Mucosa of stomach (tissue), 1 donor: ENCODE data around the gene MED28.
"Not testable (repeated sequence)": the region's sequence is repeated elsewhere in the genome, so short reads cannot be mapped to it uniquely, and the experiment has no call there.

Experiments used
- H3K27me3 ChIP-seq: one replicate; pipeline ENCODE4 v1.7.0; 2013; ENCODE audit warnings: mild to moderate bottlenecking, low read length; ENCODE audit not compliant: control insufficient read depth, insufficient read depth
- H3K36me3 ChIP-seq: one replicate; pipeline ENCODE4 v1.7.0; 2013; ENCODE audit warnings: low read length; ENCODE audit not compliant: control insufficient read depth, insufficient read depth
- H3K4me1 ChIP-seq: one replicate; pipeline ENCODE4 v1.7.0; 2013; ENCODE audit warnings: mild to moderate bottlenecking, low read length; ENCODE audit not compliant: control insufficient read depth, insufficient read depth
- H3K4me3 ChIP-seq: one replicate; pipeline ENCODE4 v1.7.0; 2013; ENCODE audit warnings: low read length
- H3K9ac ChIP-seq: one replicate; pipeline ENCODE4 v1.7.0; 2013; ENCODE audit warnings: mild to moderate bottlenecking, low read length, moderate library complexity
- H3K9me3 ChIP-seq: one replicate; pipeline ENCODE4 v1.7.0; 2013; ENCODE audit warnings: mild to moderate bottlenecking, low read length, moderate library complexity; ENCODE audit not compliant: control insufficient read depth
- donor health status: Pancreatic carcinoma.

The MED28 gene

GRCh38 chr4:17650406-17650805, 36.0 kb downstream of the MED28 start:
- no peak overlapping the region for H3K9ac ChIP-seq
- no peaks in the 10 kb centered on the region for H3K9me3 ChIP-seq
- H3K36me3 ChIP-seq = no peaks in the 10 kb centered on the region
- H3K27me3 ChIP-seq = no peaks in the 10 kb centered on the region
- no peaks in the 10 kb centered on the region for H3K4me1 ChIP-seq
- no peak overlapping the region for H3K4me3 ChIP-seq

GRCh38 chr4:17654701-17655100, 40.3 kb downstream of the MED28 start:
- Histone ChIP-seq H3K36me3 (no peaks in the 10 kb centered on the region), H3K9ac (no peak overlapping the region), H3K4me1 (no peaks in the 10 kb centered on the region), H3K27me3 (no peaks in the 10 kb centered on the region), H3K9me3 (no peaks in the 10 kb centered on the region), H3K4me3 (no peak overlapping the region)

- Histone ChIP-seq H3K9ac (no peak overlapping the region), H3K9me3 (no peaks in the 10 kb centered on the region), H3K4me3 (no peak overlapping the region), H3K4me1 (no peaks in the 10 kb centered on the region), H3K27me3 (no peaks in the 10 kb centered on the region), H3K36me3 (no peaks in the 10 kb centered on the region)
These were observed 42.6 kb downstream of the MED28 start for GRCh38 chr4:17657090-17657489.

- no peak overlapping the region for H3K4me3 ChIP-seq
- no peaks in the 10 kb centered on the region for H3K36me3 ChIP-seq
- H3K4me1 ChIP-seq = no peaks in the 10 kb centered on the region
- H3K27me3 ChIP-seq = no peaks in the 10 kb centered on the region
- no peaks in the 10 kb centered on the region for H3K9me3 ChIP-seq
- H3K9ac ChIP-seq = no peak overlapping the region
These were observed 43.4 kb downstream of the MED28 start for GRCh38 chr4:17657849-17658248.

- not testable (repeated sequence) for H3K9me3 ChIP-seq, H3K27me3 ChIP-seq, H3K4me3 ChIP-seq, H3K4me1 ChIP-seq, H3K36me3 ChIP-seq, H3K9ac ChIP-seq
These were observed 44.8 kb downstream of the MED28 start for GRCh38 chr4:17659196-17659595.

GRCh38 chr4:17662694-17663093, 48.3 kb downstream of the MED28 start:
- Histone ChIP-seq H3K27me3 (no peaks in the 10 kb centered on the region), H3K9ac (no peak overlapping the region), H3K4me1 (no peaks in the 10 kb centered on the region), H3K4me3 (no peak overlapping the region), H3K36me3 (no peaks in the 10 kb centered on the region), H3K9me3 (no peaks in the 10 kb centered on the region)

GRCh38 chr4:17664755-17665154, 50.3 kb downstream of the MED28 start:
- no peaks in the 10 kb centered on the region for H3K27me3 ChIP-seq
- H3K4me3 ChIP-seq = no peak overlapping the region
- no peaks in the 10 kb centered on the region for H3K4me1 ChIP-seq
- H3K9ac ChIP-seq = no peak overlapping the region
- no peaks in the 10 kb centered on the region for H3K9me3 ChIP-seq
- no peaks in the 10 kb centered on the region for H3K36me3 ChIP-seq

GRCh38 chr4:17665346-17665745, 50.9 kb downstream of the MED28 start:
- Histone ChIP-seq H3K9ac (no peak overlapping the region), H3K4me1 (no peaks in the 10 kb centered on the region), H3K27me3 (no peaks in the 10 kb centered on the region), H3K36me3 (no peaks in the 10 kb centered on the region), H3K9me3 (no peaks in the 10 kb centered on the region), H3K4me3 (no peak overlapping the region)

- H3K4me1 ChIP-seq = no peaks in the 10 kb centered on the region
- H3K9ac ChIP-seq = no peak overlapping the region
- no peak overlapping the region for H3K4me3 ChIP-seq
- H3K36me3 ChIP-seq = no peaks in the 10 kb centered on the region
- no peaks in the 10 kb centered on the region for H3K9me3 ChIP-seq
- no peaks in the 10 kb centered on the region for H3K27me3 ChIP-seq
These were observed 51.4 kb downstream of the MED28 start for GRCh38 chr4:17665852-17666251.

- H3K4me3 ChIP-seq = no peak overlapping the region
- H3K27me3 ChIP-seq = no peaks in the 10 kb centered on the region
- H3K9ac ChIP-seq = no peak overlapping the region
- no peaks in the 10 kb centered on the region for H3K4me1 ChIP-seq
- no peaks in the 10 kb centered on the region for H3K36me3 ChIP-seq
- H3K9me3 ChIP-seq = no peaks in the 10 kb centered on the region
These were observed 52.8 kb downstream of the MED28 start for GRCh38 chr4:17667253-17667652.

- no peaks in the 10 kb centered on the region for H3K4me1 ChIP-seq
- H3K36me3 ChIP-seq = no peaks in the 10 kb centered on the region
- H3K9me3 ChIP-seq = no peaks in the 10 kb centered on the region
- no peak overlapping the region for H3K4me3 ChIP-seq
- H3K9ac ChIP-seq = no peak overlapping the region
- H3K27me3 ChIP-seq = no peaks in the 10 kb centered on the region
These were observed 53.3 kb downstream of the MED28 start for GRCh38 chr4:17667653-17668201.

GRCh38 chr4:17670423-17670822, 56.0 kb downstream of the MED28 start:
- Histone ChIP-seq H3K4me3 (no peak overlapping the region), H3K4me1 (no peaks in the 10 kb centered on the region), H3K27me3 (no peaks in the 10 kb centered on the region), H3K9me3 (no peaks in the 10 kb centered on the region), H3K9ac (no peak overlapping the region), H3K36me3 (no peaks in the 10 kb centered on the region)

- Histone ChIP-seq H3K36me3 (no peaks in the 10 kb centered on the region), H3K9ac (no peak overlapping the region), H3K4me1 (no peaks in the 10 kb centered on the region), H3K27me3 (no peaks in the 10 kb centered on the region), H3K9me3 (no peaks in the 10 kb centered on the region), H3K4me3 (no peak overlapping the region)
These were observed 66.3 kb downstream of the MED28 start for GRCh38 chr4:17680559-17681280.
